ENCODE measurements around the gene APEX1. TPM values are rescaled to one million over a fixed set of nuclear protein-coding genes. Genes with fewer than 3 reads are reported as not detected.

Gene APEX1
- total RNA-seq, 1 experiment from 2014 or later: 113 TPM

DNA sequence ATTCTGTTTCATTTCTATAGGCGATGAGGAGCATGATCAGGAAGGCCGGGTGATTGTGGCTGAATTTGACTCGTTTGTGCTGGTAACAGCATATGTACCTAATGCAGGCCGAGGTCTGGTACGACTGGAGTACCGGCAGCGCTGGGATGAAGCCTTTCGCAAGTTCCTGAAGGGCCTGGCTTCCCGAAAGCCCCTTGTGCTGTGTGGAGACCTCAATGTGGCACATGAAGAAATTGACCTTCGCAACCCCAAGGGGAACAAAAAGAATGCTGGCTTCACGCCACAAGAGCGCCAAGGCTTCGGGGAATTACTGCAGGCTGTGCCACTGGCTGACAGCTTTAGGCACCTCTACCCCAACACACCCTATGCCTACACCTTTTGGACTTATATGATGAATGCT lies 1.9 kb downstream of the APEX1 start:
- DNase-seq: no peak
- no peak overlapping the region for H3K27ac ChIP-seq
- no peak overlapping the region; the same call in 1 of the 2 replicates for H3K4me3 ChIP-seq
- no peaks in the 10 kb centered on the region for H3K9me2 ChIP-seq (ENCODE audit: insufficient read depth)
- H3K36me3 ChIP-seq (ENCODE audit: low read depth): 0 out of 2 replicates have a peak, but pooled peaks cover 5% of the 10 kb centered on the region
- H3F3A ChIP-seq (ENCODE audit: insufficient read depth, low read depth): peaks cover 9% of the 10 kb centered on the region
- no TSS peak for BruUV-seq (replicated peaks)
- H3K4me2 ChIP-seq: peak overlapping the region; percentile 70; the same call in 1 of the 2 replicates
- POLR2A ChIA-PET (ENCODE audit: unreplicated experiment): no interaction called here
- intact Hi-C loops (cut with micrococcal nuclease; ENCODE audit: unreplicated experiment): loop anchor here (10.0 kb wide), 1 partner anchor 148 kb away; no protein-coding TSS in a partner anchor
- peaks cover 59% of the 10 kb centered on the region for H3K79me2 ChIP-seq (ENCODE audit: low read depth)
- TF ChIP-seq, protein P1, sequence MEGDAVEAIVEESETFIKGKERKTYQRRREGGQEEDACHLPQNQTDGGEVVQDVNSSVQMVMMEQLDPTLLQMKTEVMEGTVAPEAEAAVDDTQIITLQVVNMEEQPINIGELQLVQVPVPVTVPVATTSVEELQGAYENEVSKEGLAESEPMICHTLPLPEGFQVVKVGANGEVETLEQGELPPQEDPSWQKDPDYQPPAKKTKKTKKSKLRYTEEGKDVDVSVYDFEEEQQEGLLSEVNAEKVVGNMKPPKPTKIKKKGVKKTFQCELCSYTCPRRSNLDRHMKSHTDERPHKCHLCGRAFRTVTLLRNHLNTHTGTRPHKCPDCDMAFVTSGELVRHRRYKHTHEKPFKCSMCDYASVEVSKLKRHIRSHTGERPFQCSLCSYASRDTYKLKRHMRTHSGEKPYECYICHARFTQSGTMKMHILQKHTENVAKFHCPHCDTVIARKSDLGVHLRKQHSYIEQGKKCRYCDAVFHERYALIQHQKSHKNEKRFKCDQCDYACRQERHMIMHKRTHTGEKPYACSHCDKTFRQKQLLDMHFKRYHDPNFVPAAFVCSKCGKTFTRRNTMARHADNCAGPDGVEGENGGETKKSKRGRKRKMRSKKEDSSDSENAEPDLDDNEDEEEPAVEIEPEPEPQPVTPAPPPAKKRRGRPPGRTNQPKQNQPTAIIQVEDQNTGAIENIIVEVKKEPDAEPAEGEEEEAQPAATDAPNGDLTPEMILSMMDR (conservative IDR thresholded peaks at IDR 0.05): no peak
- no peak for TF ChIP-seq EZH2 (IDR thresholded peaks at IDR 0.05; ENCODE audit: low read depth)
- H3K4me1 ChIP-seq (replicated peaks; ENCODE audit: insufficient read depth): peaks cover 23% of the 10 kb centered on the region
- no peaks in the 10 kb centered on the region for H3K9me3 ChIP-seq (ENCODE audit: insufficient read depth, low read depth)
- H2AFZ ChIP-seq: no peak overlapping the region
- no peaks in the 10 kb centered on the region for H3K27me3 ChIP-seq (ENCODE audit: insufficient read depth, low read depth)
- no peaks in the 10 kb centered on the region for H4K20me1 ChIP-seq (ENCODE audit: insufficient read depth)
- CTCF ChIA-PET: no interaction called here

DNA sequence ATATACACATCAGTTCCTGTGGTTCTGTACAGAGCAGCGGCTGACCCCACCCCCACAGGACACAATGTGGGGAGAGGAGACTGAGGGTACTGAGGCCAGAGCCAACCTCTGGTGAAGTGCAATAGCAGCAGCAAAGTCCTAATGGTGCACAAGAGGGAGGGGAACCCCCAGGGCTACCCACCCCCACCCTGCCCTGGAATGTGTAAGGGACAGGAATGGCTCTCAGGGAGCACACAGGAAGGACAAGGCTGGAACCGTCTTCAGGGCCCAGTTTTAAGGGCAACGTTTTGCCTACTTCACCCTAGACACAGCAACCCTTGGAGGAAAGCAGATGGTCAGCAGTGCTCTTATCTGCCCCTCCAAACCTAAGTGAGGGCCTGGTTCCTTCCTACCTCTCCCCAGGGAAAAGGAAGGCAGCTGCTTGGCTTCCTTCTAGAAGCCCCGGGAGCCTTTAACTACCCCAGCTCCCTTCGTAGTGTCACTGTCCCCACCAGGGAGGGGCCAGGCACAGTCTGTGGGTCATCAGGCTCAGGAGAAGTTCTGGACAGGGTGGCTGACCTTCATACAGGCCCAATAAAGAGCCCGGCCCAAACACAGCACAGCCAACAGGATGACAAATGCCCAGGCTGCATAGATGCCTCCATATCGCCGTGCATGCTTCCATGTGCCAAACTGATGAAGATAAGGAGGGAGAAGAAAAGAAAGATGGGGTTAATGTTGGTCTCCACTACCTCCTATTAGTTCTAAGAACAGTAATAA lies 3.2 kb downstream of the APEX1 start:
- Histone ChIP-seq H3K27ac (no peak overlapping the region), H3K79me2 (ENCODE audit: low read depth) (peaks cover 54% of the 10 kb centered on the region), H4K20me1 (ENCODE audit: insufficient read depth) (no peaks in the 10 kb centered on the region), H3K4me3 (no peak overlapping the region), H3K27me3 (ENCODE audit: insufficient read depth, low read depth) (no peaks in the 10 kb centered on the region), H3K36me3 (ENCODE audit: low read depth) (0 out of 2 replicates have a peak, but pooled peaks cover 5% of the 10 kb centered on the region), H3K4me2 (no peak overlapping the region), H3K9me2 (ENCODE audit: insufficient read depth) (no peaks in the 10 kb centered on the region), H3K4me1 (replicated peaks; ENCODE audit: insufficient read depth) (peaks cover 23% of the 10 kb centered on the region), H3K9me3 (ENCODE audit: insufficient read depth, low read depth) (no peaks in the 10 kb centered on the region), H2AFZ (no peak overlapping the region), H3F3A (ENCODE audit: insufficient read depth, low read depth) (peaks cover 9% of the 10 kb centered on the region)
- no peak for DNase-seq
- BruUV-seq (replicated peaks): no TSS peak
- intact Hi-C loops (cut with micrococcal nuclease; ENCODE audit: unreplicated experiment): loop anchor here (10.0 kb wide), 1 partner anchor 147 kb away; no protein-coding TSS in a partner anchor
- no peak for TF ChIP-seq EZH2 (IDR thresholded peaks at IDR 0.05; ENCODE audit: low read depth)
- TF ChIP-seq, protein P1 (conservative IDR thresholded peaks at IDR 0.05): no peak
- CTCF ChIA-PET: no interaction called here
- POLR2A ChIA-PET (ENCODE audit: unreplicated experiment): no interaction called here

DNA sequence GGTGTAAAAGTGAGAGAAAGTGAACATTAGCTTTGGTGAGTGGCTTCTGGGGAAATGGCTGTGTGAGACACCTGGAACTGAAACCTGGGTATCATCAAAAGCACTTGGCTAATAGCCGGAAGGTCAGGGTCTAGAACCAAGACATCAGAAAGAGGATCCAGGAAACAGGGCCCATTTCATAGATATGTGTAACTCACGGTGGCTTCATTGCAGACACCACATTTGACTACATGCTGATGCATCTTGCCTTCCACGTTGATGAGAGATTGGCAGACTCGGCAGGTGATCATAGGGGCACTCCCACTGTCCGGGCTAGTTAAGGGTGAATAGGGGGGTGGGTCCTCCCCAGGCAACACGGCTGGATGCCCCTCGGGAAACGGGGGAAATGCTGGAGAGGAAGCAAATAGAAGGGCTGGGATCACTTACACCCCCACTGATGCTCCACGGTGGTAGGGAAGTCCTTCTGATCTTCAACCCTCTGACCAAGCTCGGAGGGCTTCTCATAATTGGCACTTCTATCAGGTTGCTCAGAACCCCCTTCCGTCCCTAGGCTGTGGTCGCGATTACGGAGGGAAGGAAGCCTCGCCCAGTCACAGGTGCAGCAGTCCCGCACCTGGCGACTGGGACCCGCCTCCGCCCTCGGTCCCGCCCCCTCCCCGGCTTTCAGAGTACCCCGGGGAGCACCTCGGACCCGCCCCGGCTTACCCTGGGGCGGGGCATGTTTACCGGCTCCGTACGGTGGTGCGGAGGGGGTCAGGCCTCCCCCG lies 5.6 kb downstream of the APEX1 start:
- ChIA-PET CTCF (no interaction called here), POLR2A (ENCODE audit: unreplicated experiment) (interaction anchor here (0.5 to 1.4 kb wide), 8 partner anchors 16 to 387 kb away, joined by 3 to 31 read pairs (median 6); partner anchors contain the start of genes CCNB1IP1, PARP2 and TEP1)
- intact Hi-C loops (cut with micrococcal nuclease; ENCODE audit: unreplicated experiment): loop anchor here (1.0 to 10.0 kb wide), 2 partner anchors 9 to 116 kb away; partner anchors contain the start of genes PARP2 and PNP
- H3K9me3 ChIP-seq (ENCODE audit: insufficient read depth, low read depth): no peaks in the 10 kb centered on the region
- TF ChIP-seq, protein P1 (conservative IDR thresholded peaks at IDR 0.05): no peak
- TF ChIP-seq EZH2 (IDR thresholded peaks at IDR 0.05; ENCODE audit: low read depth): no peak
- no TSS peak for BruUV-seq (replicated peaks)
- H3K4me3 ChIP-seq: peak overlapping the region; percentile 74
- no peaks in the 10 kb centered on the region for H3K27me3 ChIP-seq (ENCODE audit: insufficient read depth, low read depth)
- H2AFZ ChIP-seq: peak overlapping the region; percentile 79
- DNase-seq: peak; percentile 39
- H3F3A ChIP-seq (ENCODE audit: insufficient read depth, low read depth): no peaks in the 10 kb centered on the region
- peaks cover 18% of the 10 kb centered on the region for H3K4me1 ChIP-seq (replicated peaks; ENCODE audit: insufficient read depth)
- no peaks in the 10 kb centered on the region for H4K20me1 ChIP-seq (ENCODE audit: insufficient read depth)
- no peaks in the 10 kb centered on the region for H3K9me2 ChIP-seq (ENCODE audit: insufficient read depth)
- peak overlapping the region; percentile 64 for H3K27ac ChIP-seq
- H3K79me2 ChIP-seq (ENCODE audit: low read depth): peaks cover 42% of the 10 kb centered on the region
- 0 out of 2 replicates have a peak, but pooled peaks cover 5% of the 10 kb centered on the region for H3K36me3 ChIP-seq (ENCODE audit: low read depth)
- H3K4me2 ChIP-seq: peak overlapping the region; percentile 86

Measured in PC-9 (cell line).